Measurements from ENCODE around the gene CUX1. TPM values are rescaled to one million over a fixed set of nuclear protein-coding genes. Genes with fewer than 3 reads are reported as not detected.
"Not testable (repeated sequence)": the region's sequence is repeated elsewhere in the genome, so short reads cannot be mapped to it uniquely, and the experiment has no call there.

CUX1 gene
- total RNA-seq, 3 donors from 2014 or later, result 35.1 to 54.4 (median 41.1) TPM

- intact Hi-C loops (cut with DNase I; ENCODE audit: low total_unique reads), result no loop called here
- H3K4me1 ChIP-seq, result no peaks in the 10 kb centered on the region
- no peak for DNase-seq (ENCODE audit: low spot score in 2 of 2)
- H3K27ac ChIP-seq, result no peak overlapping the region
- H3K36me3 ChIP-seq, result no peaks in the 10 kb centered on the region
- no peak overlapping the region for H3K4me3 ChIP-seq
- no peaks in the 10 kb centered on the region for H3K27me3 ChIP-seq
- H3K9me3 ChIP-seq, result no peaks in the 10 kb centered on the region
- TF ChIP-seq POLR2AphosphoS5 (IDR thresholded peaks at IDR 0.05), result no peak
- TF ChIP-seq, protein P1, sequence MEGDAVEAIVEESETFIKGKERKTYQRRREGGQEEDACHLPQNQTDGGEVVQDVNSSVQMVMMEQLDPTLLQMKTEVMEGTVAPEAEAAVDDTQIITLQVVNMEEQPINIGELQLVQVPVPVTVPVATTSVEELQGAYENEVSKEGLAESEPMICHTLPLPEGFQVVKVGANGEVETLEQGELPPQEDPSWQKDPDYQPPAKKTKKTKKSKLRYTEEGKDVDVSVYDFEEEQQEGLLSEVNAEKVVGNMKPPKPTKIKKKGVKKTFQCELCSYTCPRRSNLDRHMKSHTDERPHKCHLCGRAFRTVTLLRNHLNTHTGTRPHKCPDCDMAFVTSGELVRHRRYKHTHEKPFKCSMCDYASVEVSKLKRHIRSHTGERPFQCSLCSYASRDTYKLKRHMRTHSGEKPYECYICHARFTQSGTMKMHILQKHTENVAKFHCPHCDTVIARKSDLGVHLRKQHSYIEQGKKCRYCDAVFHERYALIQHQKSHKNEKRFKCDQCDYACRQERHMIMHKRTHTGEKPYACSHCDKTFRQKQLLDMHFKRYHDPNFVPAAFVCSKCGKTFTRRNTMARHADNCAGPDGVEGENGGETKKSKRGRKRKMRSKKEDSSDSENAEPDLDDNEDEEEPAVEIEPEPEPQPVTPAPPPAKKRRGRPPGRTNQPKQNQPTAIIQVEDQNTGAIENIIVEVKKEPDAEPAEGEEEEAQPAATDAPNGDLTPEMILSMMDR (IDR thresholded peaks at IDR 0.05), result no peak
- no peak for TF ChIP-seq POLR2A (IDR thresholded peaks at IDR 0.05)
Observed at GRCh38 chr7:102009628-102010027, 192.2 kb downstream of the CUX1 start.

DNA sequence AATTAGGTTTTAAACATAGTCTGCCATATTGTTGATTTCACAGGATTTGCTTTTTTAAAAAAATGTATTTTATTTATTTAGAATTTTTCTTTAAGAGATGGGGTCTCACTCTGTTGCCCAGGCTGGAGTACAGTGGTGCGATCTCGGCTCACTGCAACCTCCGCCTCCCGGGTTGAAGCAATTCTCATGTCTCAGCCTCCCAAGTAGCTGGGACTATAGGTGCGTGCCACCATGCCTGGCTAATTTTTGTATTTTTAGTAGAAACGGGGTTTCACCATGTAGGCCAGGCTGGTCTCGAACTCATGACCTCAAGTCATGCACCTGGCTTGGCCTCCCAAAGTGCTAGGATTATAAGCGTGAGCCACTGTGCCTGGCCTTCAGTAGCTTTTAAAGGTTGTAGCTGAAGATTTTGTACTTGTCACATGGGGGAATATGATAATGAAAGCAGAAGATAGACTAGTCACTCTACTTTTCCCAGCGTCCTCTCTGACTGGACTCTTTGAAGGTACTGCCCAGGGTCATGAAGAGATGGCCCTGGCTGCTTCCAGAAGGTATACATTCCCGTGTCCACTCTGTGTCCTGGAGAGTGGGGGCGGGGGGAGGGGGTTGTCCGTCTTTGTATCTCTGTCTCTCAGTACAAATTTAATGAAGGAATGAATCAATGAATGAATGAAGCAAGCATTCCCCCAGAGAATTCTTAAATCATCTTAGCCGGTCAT is 194.8 kb downstream of the CUX1 start:
- H3K9me3 ChIP-seq; intact Hi-C loops (cut with DNase I; ENCODE audit: low total_unique reads); H3K27me3 ChIP-seq; H3K27ac ChIP-seq; H3K4me3 ChIP-seq; H3K36me3 ChIP-seq; DNase-seq (ENCODE audit: low spot score in 2 of 2); H3K4me1 ChIP-seq: not testable (repeated sequence)

DNA sequence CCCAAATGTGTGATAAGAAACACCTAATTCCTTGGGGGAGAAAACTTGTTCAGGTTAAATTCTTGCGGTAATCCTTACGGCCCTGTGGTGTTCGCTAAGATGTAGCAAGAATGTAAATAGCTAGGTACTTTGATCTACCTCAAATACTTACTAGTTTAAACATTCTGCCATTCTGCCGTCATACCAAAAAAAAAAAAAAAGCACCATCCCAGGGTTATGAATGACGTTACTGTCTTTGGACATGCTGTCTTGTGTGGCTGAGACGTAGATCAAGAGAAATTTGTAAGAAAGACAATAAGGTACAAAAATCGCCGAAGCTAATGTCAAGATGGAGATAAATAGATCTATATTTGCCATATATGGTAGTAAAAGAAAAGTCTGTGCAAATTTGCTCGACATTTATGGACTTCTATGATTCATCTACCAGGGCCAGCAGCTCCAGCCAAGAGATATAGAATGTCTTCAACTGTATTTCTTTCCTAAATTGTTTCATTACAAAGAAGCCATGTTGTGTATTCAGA is 195.6 kb downstream of the CUX1 start:
- no peak for DNase-seq (ENCODE audit: low spot score in 2 of 2)
- H3K9me3 ChIP-seq, result no peaks in the 10 kb centered on the region

DNA sequence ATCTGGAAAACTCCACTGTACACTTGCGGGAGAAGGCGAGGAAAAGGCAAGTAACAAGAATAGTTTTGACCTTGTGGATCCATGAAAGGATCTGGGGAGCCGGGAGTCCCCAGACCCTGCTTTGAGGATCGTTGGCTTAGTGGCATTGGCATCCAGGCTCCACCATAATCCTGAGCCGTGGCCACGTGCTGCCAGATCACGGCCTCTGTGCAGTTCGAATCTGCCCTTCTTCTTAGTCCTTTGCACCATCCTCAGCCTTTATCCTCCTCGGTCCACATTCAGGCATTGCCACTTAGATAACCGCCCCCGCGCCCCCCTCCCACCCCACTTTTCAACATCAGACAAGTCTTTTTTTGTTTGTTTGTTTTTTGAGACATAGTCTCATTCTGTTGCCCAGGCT is 201.4 kb downstream of the CUX1 start:
- no peaks in the 10 kb centered on the region for H3K4me1 ChIP-seq
- no peak for DNase-seq (ENCODE audit: low spot score in 2 of 2)
- no peaks in the 10 kb centered on the region for H3K27me3 ChIP-seq
- H3K4me3 ChIP-seq, result no peak overlapping the region
- intact Hi-C loops (cut with DNase I; ENCODE audit: low total_unique reads), result loop anchor here (1.0 kb wide), 1 partner anchor 11 kb away; no protein-coding TSS in a partner anchor
- TF ChIP-seq POLR2AphosphoS5 (IDR thresholded peaks at IDR 0.05), result no peak
- TF ChIP-seq POLR2A (IDR thresholded peaks at IDR 0.05), result no peak
- TF ChIP-seq, protein P1 (IDR thresholded peaks at IDR 0.05), result no peak
- no peaks in the 10 kb centered on the region for H3K9me3 ChIP-seq
- H3K27ac ChIP-seq, result no peak overlapping the region
- H3K36me3 ChIP-seq, result no peaks in the 10 kb centered on the region

More for the DNA sequence above, 195.6 kb downstream of the CUX1 start:
- no peaks in the 10 kb centered on the region for H3K4me1 ChIP-seq
- TF ChIP-seq, protein P1 (IDR thresholded peaks at IDR 0.05), result no peak
- no peak for TF ChIP-seq POLR2AphosphoS5 (IDR thresholded peaks at IDR 0.05)
- TF ChIP-seq POLR2A (IDR thresholded peaks at IDR 0.05), result no peak
- intact Hi-C loops (cut with DNase I; ENCODE audit: low total_unique reads), result no loop called here
- no peak overlapping the region for H3K27ac ChIP-seq
- H3K36me3 ChIP-seq, result no peaks in the 10 kb centered on the region
- no peak overlapping the region for H3K4me3 ChIP-seq
- H3K27me3 ChIP-seq, result no peaks in the 10 kb centered on the region

DNA sequence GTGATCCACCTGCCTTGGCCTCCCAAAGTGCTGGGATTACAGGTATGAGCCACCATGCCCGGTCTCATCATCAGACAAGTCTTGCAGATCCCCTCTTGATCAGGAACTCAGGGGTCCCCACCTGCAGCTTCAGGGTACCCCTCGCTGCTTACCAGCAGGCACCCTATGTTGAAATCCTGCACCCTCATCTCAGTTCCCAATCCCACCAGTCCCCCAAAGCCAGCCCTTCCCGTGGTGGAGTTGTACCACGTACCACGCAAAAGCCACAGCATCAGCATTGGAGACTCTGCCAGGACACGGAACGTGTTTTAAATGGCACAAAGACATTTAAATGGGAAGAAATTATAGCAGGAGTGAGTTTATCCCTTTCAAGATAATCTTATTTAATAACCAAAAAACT is 202.0 kb downstream of the CUX1 start:
- Histone ChIP-seq H3K36me3 (no peaks in the 10 kb centered on the region), H3K27ac (no peak overlapping the region), H3K9me3 (no peaks in the 10 kb centered on the region), H3K4me1 (no peaks in the 10 kb centered on the region), H3K4me3 (no peak overlapping the region), H3K27me3 (no peaks in the 10 kb centered on the region)
- TF ChIP-seq POLR2AphosphoS5 (IDR thresholded peaks at IDR 0.05) (no peak), POLR2A (IDR thresholded peaks at IDR 0.05) (no peak)
- TF ChIP-seq, protein P1 (IDR thresholded peaks at IDR 0.05), result no peak
- intact Hi-C loops (cut with DNase I; ENCODE audit: low total_unique reads), result no loop called here
- no peak for DNase-seq (ENCODE audit: low spot score in 2 of 2)

All from breast epithelium (tissue), 4 donors.